ENCODE measurements around the gene DRC7.

DRC7 gene

GRCh38 chr16:57694725-57695679 is at the start of gene DRC7:
DRC7 (plus strand) TSS chr16:57694806; CDS start chr16:57697950, 3,144 bp downstream.
- no peak for TF ChIP-seq CTCF (IDR thresholded peaks at IDR 0.05; ENCODE audit: low read length, missing control alignments)
- peak within 1 kb of the TSS; percentile 37 for H3K4me3 ChIP-seq (replicated peaks; ENCODE audit: low read depth, low read length)
- DNase-seq (ENCODE audit: low read depth), result peak; percentile 47

- no peak for TF ChIP-seq CTCF (IDR thresholded peaks at IDR 0.05; ENCODE audit: low read length, missing control alignments)
- H3K4me3 ChIP-seq (replicated peaks; ENCODE audit: low read depth, low read length), result no peak overlapping the region
- no peak for DNase-seq (ENCODE audit: low read depth)
These were observed 49.4 kb upstream of the DRC7 start for GRCh38 chr16:57645169-57645568.

GRCh38 chr16:57645691-57646387 is 48.8 kb upstream of the DRC7 start:
- H3K4me3 ChIP-seq (replicated peaks; ENCODE audit: low read depth, low read length), result no peak overlapping the region
- no peak for TF ChIP-seq CTCF (IDR thresholded peaks at IDR 0.05; ENCODE audit: low read length, missing control alignments)
- DNase-seq (ENCODE audit: low read depth), result peak; percentile 69

GRCh38 chr16:57646388-57647039 is 48.1 kb upstream of the DRC7 start:
- DNase-seq (ENCODE audit: low read depth), result no peak
- TF ChIP-seq CTCF (IDR thresholded peaks at IDR 0.05; ENCODE audit: low read length, missing control alignments), result no peak

GRCh38 chr16:57647136-57647875 is 47.3 kb upstream of the DRC7 start:
- TF ChIP-seq CTCF (IDR thresholded peaks at IDR 0.05; ENCODE audit: low read length, missing control alignments), result no peak
- DNase-seq (ENCODE audit: low read depth), result no peak
- H3K4me3 ChIP-seq (replicated peaks; ENCODE audit: low read depth, low read length), result no peak overlapping the region

More at GRCh38 chr16:57646388-57647039, 48.1 kb upstream of the DRC7 start:
- no peak overlapping the region for H3K4me3 ChIP-seq (replicated peaks; ENCODE audit: low read depth, low read length)

GRCh38 chr16:57648125-57648524 is 46.5 kb upstream of the DRC7 start:
- DNase-seq (ENCODE audit: low read depth), result no peak
- TF ChIP-seq CTCF (IDR thresholded peaks at IDR 0.05; ENCODE audit: low read length, missing control alignments), result no peak
- no peak overlapping the region for H3K4me3 ChIP-seq (replicated peaks; ENCODE audit: low read depth, low read length)
